Renal pelvis (tissue), 3 donors: ENCODE data around the gene SULT2B1. TPM values are rescaled to one million over a fixed set of nuclear protein-coding genes. Genes with fewer than 3 reads are reported as not detected.

Experiments used
- polyA plus RNA-seq, 3 donors: library from polyadenylated mRNA; unstranded; fragments of 120-200 nt; gene quantifications; one replicate each; pipeline ENCODE4 v1.2.1, GENCODE V29; 2013; ENCODE audit not compliant: insufficient read length in 3 of 3

The SULT2B1 gene
- polyA plus RNA-seq, 3 donors = 0.43 to 0.81 (median 0.43) TPM

Other genes with a start within 250 kb of the SULT2B1 start
- gene EMP3, start 226.6 kb upstream of the SULT2B1 start, polyA plus RNA-seq = 10 to 100 TPM; 61.0 to 85.5 (median 67.3) TPM
- gene TMEM143, start 188.2 kb upstream of the SULT2B1 start, polyA plus RNA-seq = 10 to 100 TPM; 13.5 to 15.7 (median 15.1) TPM
- under 1 TPM; 0.67 to 0.88 (median 0.79) TPM for gene SYNGR4, start 187.8 kb upstream of the SULT2B1 start, polyA plus RNA-seq
- 100 to 1,000 TPM; 230 to 248 (median 245) TPM for gene KDELR1, start 160.6 kb upstream of the SULT2B1 start, polyA plus RNA-seq
- under 1 TPM; 0.52 to 0.83 (median 0.71) TPM for gene GRIN2D, start 158.5 kb upstream of the SULT2B1 start, polyA plus RNA-seq
- 10 to 100 TPM; 29.1 to 31.9 (median 31.6) TPM for gene GRWD1, start 106.2 kb upstream of the SULT2B1 start, polyA plus RNA-seq
- 1 to 10 TPM in 2 of 3 donors, under 1 TPM in 1; 0.61 to 1.0 (median 1.0) TPM for gene KCNJ14, start 96.6 kb upstream of the SULT2B1 start, polyA plus RNA-seq
- gene CYTH2, start 82.8 kb upstream of the SULT2B1 start, polyA plus RNA-seq = 100 to 1,000 TPM in 2 of 3 donors, 10 to 100 TPM in 1; 88.1 to 115 (median 110) TPM
- gene LMTK3, start 40.3 kb upstream of the SULT2B1 start, polyA plus RNA-seq = 1 to 10 TPM; 3.5 to 3.7 (median 3.7) TPM
- under 1 TPM in 2 of 3 donors, not detected in 1; 0.23 to 0.24 TPM for gene SPACA4, start 54.6 kb downstream of the SULT2B1 start, polyA plus RNA-seq
- 1 to 10 TPM; 1.9 to 2.0 (median 1.9) TPM for gene FAM83E, start 62.9 kb downstream of the SULT2B1 start, polyA plus RNA-seq
- gene RPL18, start 67.0 kb downstream of the SULT2B1 start, polyA plus RNA-seq = 1,000 to 10,000 TPM; 1,186 to 1,447 (median 1,300) TPM
- 10 to 100 TPM; 30.2 to 35.2 (median 33.2) TPM for gene SPHK2, start 67.3 kb downstream of the SULT2B1 start, polyA plus RNA-seq
- gene DBP, start 85.2 kb downstream of the SULT2B1 start, polyA plus RNA-seq = 10 to 100 TPM; 13.8 to 15.4 (median 14.6) TPM
- gene CA11, start 94.0 kb downstream of the SULT2B1 start, polyA plus RNA-seq = 10 to 100 TPM; 23.2 to 29.6 (median 29.0) TPM
- gene NTN5, start 120.8 kb downstream of the SULT2B1 start, polyA plus RNA-seq = 1 to 10 TPM in 2 of 3 donors, under 1 TPM in 1; 0.91 to 1.9 (median 1.5) TPM
- 1 to 10 TPM; 2.4 to 5.8 (median 3.3) TPM for gene FUT2, start 143.8 kb downstream of the SULT2B1 start, polyA plus RNA-seq
- 1 to 10 TPM; 5.7 to 8.0 (median 7.1) TPM for gene MAMSTR, start 167.6 kb downstream of the SULT2B1 start, polyA plus RNA-seq
- 10 to 100 TPM; 15.7 to 20.8 (median 17.2) TPM for gene RASIP1, start 188.4 kb downstream of the SULT2B1 start, polyA plus RNA-seq
- gene IZUMO1, start 194.7 kb downstream of the SULT2B1 start, polyA plus RNA-seq = under 1 TPM; 0.39 to 0.83 (median 0.65) TPM
- 1 to 10 TPM; 3.0 to 4.4 (median 4.2) TPM for gene FUT1, start 200.5 kb downstream of the SULT2B1 start, polyA plus RNA-seq
- not detected for gene FGF21, start 203.4 kb downstream of the SULT2B1 start, polyA plus RNA-seq